Erythroblast (primary cell): ENCODE measurements around the gene ARHGEF28.

Source experiments
- DNase-seq, 2 experiments: peaks; one replicate each; lab custom pipeline; 2025; lab: John Stamatoyannopoulos, UW
- GATA1 ChIP-seq: IDR thresholded peaks from 2 replicates; pipeline ENCODE4 v1.6.1; 2011; ENCODE audit warnings: low read depth, mild to moderate bottlenecking, control low read depth, low read length, moderate library complexity
- POLR2A ChIP-seq: IDR thresholded peaks from 2 replicates; pipeline ENCODE4 v1.6.1; 2011; ENCODE audit warnings: mild to moderate bottlenecking, low read length

Gene ARHGEF28

DNA sequence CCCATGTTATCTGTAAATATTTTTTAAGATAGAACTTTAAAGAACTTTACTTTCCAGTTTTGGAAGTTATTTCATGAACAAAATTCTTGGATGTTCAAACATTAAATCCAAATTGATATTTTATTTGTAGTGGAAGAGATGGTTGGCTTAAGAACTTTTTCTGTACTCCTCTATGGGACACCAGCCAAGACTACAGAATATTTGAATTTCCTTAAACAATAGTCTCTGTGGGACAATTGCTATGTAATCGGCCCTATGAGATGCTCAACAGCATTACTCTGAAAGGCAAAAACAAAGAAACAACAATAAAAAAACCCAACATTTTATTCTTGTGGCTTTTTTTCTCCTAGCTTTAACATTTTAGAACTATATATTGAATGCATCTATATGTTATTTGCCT, 289.3 kb downstream of the ARHGEF28 start:
- no peak for DNase-seq
- TF ChIP-seq POLR2A (no peak), GATA1 (no peak)

DNA sequence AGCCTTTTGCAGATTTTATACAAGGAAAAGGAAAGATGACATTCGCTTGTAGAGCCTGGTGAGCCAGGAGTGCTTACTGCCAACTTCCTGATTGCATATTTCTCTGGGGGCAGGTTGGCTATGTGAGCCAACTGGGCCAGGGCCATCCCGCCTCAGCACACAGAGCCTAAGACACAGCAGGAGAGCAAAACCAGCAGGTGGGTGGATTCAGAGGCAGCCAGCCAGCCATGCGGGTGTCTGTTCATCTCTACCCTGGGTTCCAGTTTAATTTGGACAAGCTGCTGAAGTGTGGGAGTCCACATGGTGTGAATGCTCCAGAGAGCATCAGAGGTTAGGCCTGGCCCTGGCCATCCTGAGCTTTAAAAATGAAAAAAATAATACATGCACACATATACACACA, 291.4 kb downstream of the ARHGEF28 start:
- TF ChIP-seq POLR2A = no peak
- TF ChIP-seq GATA1 = no peak
- no peak for DNase-seq

DNA sequence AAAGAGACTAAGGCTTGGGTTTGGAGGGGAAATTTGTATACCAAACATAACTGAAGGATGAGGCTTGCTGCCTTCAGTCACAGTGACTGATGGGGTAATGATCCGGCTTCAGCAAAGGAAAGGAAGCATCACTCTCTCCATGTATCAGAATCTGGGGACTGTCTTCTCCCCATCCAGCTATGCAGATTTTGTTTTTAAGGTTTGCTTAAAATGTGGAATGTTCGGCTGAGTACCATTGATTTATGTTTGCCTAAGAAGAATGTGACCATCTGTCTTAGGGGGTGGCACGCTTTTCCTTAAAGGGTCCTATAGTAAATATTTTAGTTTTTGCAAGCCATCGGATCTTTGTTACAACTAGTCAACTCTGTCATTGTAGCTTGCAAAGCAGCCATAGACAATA, 291.9 kb downstream of the ARHGEF28 start:
- TF ChIP-seq GATA1 (no peak), POLR2A (no peak)
- no peak for DNase-seq

DNA sequence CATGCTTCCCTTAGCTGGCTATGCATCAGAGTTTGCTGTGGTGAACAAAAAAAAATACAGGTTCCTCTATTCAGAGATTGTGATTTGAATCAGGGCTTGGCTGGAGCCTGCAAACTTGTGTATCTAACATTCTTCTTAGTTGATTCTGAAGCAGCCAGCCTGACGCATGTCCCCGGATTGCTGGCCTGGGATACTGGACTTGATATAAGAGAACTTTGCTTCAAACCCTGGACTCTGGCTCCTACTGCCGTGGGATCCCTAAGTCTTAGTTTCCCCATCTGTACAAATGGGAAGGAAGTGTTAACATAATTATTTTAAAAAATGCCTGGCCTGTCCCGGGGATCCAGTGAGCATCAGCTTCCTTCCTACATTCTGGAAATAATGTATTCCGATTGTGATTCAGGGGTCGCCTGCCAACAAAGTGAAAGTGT, 292.8 kb downstream of the ARHGEF28 start:
- DNase-seq = no peak
- TF ChIP-seq POLR2A (no peak), GATA1 (no peak)

DNA sequence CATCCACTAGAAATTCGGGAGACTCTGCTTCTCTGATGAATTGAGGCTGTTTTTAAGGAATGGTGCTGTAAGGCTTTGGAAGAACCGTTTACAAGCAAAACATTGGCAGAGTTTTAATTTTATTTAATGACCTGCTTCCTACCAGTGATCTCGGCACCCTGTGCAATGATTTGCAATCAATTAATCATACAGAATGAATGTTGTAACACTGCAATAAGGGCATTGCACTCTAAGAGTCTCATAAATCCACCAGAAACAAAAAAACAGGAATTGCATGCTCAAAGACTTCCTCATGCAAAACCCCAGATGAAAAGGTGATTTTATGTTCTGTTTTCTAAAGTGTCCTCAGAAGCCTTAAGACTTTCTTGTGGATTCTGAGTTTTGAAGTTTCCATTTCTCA, 295.7 kb downstream of the ARHGEF28 start:
- DNase-seq = no peak
- no peak for TF ChIP-seq GATA1
- TF ChIP-seq POLR2A = no peak

DNA sequence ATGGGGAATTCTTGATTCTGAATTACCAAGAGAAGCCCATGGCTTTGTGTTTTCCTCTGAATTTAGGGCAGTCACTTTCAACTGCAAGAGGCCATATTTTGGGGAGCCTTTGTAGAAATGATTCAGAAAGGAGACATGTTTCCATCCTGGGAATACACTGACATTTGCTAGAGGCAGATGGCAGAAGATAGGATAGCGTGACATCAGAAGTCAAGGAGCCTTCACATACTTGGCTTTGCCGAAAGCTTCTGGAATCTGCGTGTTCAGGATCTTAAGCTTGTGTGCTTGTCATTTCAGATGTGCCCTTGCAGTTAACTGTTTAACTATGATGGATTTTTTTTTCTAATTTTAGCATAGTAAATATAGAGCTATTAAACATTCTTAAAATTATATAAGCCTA, 296.2 kb downstream of the ARHGEF28 start:
- no peak for TF ChIP-seq GATA1
- TF ChIP-seq POLR2A = no peak
- DNase-seq = no peak

DNA sequence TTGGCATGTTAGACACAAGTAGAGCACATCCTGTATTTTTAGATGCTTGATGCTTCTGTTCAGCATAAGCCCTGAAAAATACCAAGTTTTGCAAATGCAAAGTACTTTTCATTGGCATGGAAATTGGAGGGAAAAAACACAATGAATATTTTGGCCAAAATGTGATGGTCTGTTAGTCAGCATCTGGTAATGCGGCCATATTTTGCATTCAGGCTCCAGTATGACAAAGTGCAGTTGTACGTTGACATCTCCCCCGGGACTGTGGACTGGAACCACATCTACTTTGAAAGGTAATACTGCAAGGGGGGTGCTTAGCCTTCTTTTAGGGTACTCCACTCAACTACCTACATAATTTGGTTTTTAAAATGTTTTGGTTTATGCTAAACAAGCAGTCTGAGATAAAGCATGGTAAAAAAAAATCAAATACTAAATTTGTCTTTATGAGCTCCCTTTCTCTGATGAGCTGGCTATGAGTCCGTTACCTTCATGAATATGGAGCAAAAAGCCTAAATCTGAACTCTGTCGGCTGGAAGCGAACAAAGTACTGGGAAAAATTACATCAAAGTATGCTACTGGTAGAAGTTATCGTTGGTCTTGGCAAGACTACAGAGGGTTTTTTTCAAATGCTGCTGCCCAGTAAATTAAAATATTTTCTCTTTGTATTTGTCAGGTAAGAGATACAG, 297.0 kb downstream of the ARHGEF28 start:
- no peak for DNase-seq
- TF ChIP-seq GATA1 (no peak), POLR2A (no peak)

DNA sequence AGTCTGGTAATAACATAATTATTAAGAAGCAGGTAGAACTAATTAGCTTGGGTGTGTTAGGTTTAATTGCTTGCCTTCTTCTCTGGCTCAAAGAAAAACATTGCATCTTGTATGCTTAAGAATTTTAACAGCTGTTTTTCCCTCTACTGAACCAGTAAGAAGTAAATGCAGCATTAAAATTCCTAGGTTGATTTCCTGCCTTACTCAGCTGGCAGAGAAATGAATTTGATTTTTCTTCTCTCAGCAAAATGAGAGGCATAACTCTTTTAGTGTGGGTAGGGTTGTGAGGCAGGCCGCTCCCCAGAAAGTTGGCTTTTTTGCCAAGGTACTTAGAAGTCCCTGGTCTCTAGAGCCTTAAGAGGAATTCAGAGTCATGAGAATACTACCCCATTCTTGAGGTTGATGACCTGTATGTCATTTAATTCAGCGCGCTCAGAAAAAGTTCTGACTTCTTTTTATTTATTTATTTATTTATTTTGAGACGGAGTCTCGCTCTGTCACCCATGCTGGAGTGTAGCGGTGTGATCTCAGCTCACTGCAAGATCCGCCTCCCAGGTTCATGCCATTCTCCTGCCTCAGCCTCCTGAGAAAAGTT, 302.6 kb downstream of the ARHGEF28 start:
- TF ChIP-seq POLR2A (no peak), GATA1 (no peak)
- no peak for DNase-seq

DNA sequence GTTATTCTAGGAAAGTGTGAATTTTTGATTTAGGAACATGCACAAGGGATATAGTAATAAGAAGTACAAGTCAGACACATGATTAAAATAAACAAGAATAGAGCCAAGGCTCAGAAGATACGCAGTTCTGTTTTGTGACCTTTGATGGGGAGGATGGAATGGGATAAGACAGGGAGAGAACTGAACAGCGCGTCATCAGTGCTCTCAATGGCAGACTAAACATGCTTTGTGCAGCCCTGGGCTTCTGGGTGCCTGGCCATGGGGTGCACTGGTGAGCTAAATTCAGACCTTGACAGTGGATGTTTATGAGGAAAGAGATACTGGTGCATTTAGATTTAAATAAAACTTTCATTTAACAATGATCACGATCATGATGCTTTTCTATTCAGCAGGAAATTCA, 309.7 kb downstream of the ARHGEF28 start:
- no peak for DNase-seq
- TF ChIP-seq POLR2A (no peak), GATA1 (no peak)

DNA sequence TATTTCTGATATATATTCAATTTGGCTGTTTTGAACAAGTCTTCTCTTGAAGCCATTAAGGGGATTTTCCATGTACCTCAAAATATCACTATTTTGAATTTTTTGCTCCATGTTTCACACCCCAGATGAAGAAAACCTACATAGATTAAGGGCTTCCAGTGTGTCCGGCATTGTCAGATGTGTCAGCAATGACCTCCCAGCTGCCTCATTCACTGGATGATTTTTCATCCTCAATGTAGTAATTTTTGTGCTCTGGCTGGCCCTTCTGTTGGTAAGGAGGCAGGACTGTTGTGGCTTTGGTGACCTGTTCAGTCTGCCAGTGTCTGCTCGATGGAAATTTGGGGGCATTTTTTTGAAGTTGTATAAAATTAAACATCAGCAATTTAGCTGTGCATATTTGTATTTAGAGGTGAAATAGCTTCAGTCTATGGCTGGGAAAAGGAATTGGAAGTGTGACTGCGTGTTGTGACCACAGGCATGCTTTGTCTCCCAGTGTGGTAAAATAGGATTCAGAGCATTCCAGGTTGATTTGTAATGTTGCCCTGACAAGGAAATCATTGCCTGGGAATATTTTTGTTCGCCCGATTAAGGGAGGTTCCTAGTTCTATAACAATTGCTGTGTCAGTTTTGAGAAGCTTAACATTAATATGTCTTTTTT, 312.4 kb downstream of the ARHGEF28 start:
- no peak for DNase-seq
- TF ChIP-seq POLR2A = no peak
- TF ChIP-seq GATA1 = no peak

DNA sequence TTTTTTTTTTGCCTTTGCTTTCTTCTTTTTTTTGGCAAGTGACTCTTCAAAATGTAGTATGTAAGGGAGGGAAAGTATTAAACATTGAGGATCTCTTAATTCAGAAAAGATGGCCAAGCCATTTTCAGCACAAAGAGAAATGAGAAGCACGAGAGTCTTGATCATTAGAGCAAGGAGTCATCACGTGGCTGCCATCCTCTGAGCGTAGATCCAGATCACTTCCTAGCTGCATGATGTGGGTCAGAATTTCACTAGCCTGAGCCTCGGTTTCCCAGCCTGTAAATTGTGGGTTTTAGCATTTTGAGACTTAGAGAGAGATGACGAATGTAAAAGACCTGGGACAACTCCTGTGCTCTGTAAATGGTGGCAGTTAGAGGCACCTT, 312.9 kb downstream of the ARHGEF28 start:
- DNase-seq = no peak
- TF ChIP-seq GATA1 = no peak
- TF ChIP-seq POLR2A = no peak

DNA sequence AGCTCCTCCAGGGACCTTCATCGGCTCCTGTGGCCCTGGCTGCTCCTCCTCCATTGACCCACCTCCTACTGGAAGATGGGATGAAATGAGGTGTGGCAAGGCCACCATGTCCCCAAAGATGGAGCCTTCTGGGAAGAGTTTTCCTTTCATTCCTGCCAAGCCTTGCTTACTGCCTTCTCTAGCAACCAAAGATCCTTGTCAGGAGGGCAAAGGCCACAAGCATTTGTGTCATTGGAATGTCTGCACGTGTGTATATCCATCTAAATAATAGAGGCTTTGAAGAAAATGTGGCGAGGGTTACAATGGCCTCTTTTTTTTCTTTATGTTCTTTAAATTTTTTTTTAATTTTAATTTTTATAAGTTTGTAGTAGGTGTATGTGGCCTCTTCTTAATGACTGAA, 313.6 kb downstream of the ARHGEF28 start:
- no peak for DNase-seq
- TF ChIP-seq GATA1 = no peak

DNA sequence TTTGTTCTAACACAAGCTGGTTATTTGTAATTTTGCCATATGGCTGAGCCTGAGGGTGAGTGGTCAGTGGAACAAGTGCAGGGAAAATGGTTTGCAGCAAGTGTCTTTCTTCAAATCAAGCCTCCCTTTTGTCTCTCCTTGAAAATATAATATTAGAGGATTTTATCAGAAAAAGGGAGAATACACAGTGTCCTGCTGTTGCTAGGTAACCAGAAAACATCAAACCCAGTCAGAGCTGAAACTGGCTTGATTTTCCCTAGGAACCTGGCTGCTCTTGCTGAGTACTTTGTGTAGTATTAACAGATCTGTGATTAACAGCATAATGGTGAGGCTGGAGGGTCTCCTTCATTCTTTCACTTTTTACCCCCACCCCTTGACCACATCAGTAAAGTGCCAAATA, 314.0 kb downstream of the ARHGEF28 start:
- DNase-seq = no peak
- TF ChIP-seq POLR2A (no peak), GATA1 (no peak)

DNA sequence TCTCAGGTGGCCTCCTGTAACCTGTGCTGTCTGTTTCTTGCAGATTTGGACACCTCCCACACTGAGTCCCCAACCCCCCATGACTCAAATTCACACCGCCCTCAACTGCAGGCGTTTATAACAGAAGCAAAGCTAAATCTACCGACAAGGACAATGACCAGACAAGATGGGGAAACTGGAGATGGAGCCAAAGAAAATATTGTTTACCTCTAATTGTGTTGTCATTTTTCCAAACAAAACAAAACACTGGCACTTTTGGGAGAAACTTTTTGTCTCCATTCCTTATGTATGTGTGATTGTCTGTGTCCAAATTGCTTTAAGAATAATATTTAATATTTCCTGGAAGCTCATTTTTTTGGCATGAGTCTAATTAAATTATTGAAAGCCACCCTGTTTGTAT, 314.8 kb downstream of the ARHGEF28 start:
- no peak for DNase-seq
- no peak for TF ChIP-seq POLR2A

DNA sequence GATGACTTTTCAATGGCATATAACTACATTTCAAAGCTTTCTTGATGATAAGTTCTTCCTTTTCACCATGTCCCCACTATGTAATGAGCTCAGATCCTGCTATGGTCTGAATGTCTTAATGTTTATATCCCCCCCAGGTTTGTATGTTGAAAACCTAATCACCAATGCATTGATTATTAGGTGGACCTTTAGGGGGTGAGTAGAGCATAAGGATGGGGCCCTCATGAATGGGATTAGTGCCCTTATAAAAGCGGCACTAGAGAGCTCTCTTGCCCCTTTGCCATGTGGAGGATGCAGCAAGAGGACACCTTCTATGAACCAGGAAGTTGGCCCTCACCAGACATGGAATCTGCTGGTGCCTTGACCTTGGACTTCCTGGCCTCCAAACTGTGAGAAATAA, 316.8 kb downstream of the ARHGEF28 start:
- DNase-seq = no peak
- no peak for TF ChIP-seq POLR2A
- TF ChIP-seq GATA1 = no peak
